GM18873 (cell line): ENCODE results near the gene ACOT4.
A peak's percentile ranks its signal among the peaks of the same experiment; 100 is the strongest.
"Not testable (repeated sequence)": the region's sequence is repeated elsewhere in the genome, so short reads cannot be mapped to it uniquely, and the experiment has no call there.

Source experiments
- ATAC-seq: cut with Tn5 transposase; IDR thresholded peaks from one replicate; pipeline ENCODE4 v1.9.1; 2021; ENCODE audit warnings: mild to moderate bottlenecking, moderate library complexity, moderate number of reproducible peaks; ENCODE audit not compliant: unreplicated experiment, low FRiP score

ACOT4 gene

GRCh38 chr14:73576391-73576790, 15.3 kb upstream of the ACOT4 start:
- ATAC-seq, result no peak

GRCh38 chr14:73577214-73577613, 14.5 kb upstream of the ACOT4 start:
- ATAC-seq, result not testable (repeated sequence)

- not testable (repeated sequence) for ATAC-seq
Measured at GRCh38 chr14:73582102-73582979, 9.3 kb upstream of the ACOT4 start.

DNA sequence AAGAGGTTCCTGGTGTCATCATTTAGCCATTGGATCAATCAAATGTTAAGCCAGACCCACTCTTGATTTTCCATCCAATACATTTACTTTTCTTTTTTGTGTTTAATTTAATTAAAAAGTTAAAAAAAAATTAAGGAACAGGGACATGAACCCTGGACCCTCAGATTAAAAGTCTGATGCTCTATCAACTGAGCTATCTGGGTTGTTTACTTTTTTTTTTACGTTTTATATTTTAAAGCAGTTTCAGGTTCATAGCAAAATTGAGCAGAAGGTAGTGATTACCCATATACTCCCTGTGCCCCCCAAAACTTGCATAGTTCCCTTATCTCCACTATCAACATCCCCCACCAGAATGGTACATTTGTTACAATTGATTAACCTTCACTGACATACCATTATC, 3.0 kb upstream of the ACOT4 start:
- no peak for ATAC-seq

- no peak for ATAC-seq
Measured at GRCh38 chr14:73589116-73589515, 2.6 kb upstream of the ACOT4 start.

DNA sequence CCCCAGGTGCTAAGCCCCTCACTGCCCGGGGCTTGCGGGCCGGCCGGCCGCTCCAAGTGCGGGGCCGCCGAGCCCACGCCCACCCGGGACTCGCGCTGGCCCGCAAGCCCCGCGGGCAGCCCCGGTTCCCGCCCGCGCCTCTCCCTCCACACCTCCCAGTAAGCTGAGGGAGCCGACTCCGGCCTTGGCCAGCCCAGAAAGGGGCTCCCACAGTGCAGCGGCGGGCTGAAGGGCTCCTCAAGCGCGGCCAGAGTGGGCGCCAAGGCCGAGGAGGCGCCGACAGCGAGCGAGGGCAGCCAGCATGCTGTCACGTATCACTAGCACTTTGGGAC, 1.0 kb upstream of the ACOT4 start:
- ATAC-seq, result not testable (repeated sequence)

GRCh38 chr14:73594491-73594890, 2.8 kb downstream of the ACOT4 start:
- no peak for ATAC-seq

- no peak for ATAC-seq
Measured at GRCh38 chr14:73599499-73599898, 7.8 kb downstream of the ACOT4 start.

GRCh38 chr14:73602994-73603393, 11.3 kb downstream of the ACOT4 start:
- ATAC-seq, result no peak

DNA sequence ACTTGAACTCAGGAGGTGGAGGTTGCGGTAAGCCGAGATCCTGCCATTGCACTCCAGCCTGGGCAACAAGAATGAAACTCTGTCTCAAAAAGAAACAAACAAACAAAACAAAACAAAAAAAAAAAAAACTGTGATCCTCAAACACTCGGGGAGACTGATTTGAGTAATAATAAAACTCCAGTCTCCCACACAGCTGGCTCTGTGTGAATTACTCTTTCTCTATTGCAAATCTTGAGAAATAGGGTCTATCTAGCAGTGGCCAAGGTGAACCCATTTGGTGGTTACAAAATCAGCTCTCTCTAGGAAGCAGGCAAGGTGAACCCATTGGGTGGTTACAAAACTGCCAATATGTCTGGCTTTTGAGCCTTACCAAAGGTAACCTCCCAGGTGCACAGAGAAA, 14.6 kb downstream of the ACOT4 start:
- ATAC-seq, result no peak

- no peak for ATAC-seq
Measured at GRCh38 chr14:73607241-73607640, 15.6 kb downstream of the ACOT4 start.

- no peak for ATAC-seq
Measured at GRCh38 chr14:73610687-73611086, 19.0 kb downstream of the ACOT4 start.

DNA sequence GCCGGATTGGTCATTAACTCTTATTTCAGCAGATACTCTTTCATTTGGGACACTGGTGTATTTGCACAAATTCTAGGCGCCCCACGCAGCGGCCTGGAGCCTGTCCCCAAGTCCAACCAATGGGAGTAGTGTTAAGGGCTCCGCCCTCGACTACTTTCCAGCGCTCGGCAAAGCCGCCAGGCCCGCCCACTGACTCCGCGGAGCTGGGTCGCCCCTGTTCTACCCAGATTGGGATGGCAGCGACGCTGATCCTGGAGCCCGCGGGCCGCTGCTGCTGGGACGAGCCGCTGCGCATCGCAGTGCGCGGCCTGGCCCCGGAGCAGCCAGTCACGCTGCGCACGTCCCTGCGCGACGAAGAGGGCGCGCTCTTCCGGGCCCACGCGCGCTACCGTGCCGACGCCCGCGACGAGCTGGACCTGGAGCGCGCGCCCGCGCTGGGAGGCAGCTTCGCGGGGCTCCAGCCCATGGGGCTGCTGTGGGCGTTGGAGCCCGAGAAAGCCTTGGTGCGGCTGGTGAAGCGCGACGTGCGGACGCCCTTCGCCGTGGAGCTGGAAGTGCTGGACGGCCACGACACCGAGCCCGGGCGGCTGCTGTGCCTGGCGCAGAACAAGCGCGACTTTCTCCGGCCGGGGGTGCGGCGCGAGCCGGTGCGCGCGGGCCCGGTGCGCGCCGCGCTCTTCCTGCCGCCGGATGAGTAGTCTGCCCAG, 20.8 kb downstream of the ACOT4 start, which contains the start of gene ACOT6:
TSS of gene ACOT6 (plus strand) at position 179 of the 707 bp plus-strand sequence. CDS start at position 234, 55 bp downstream.
- ATAC-seq, result peak; percentile 46

DNA sequence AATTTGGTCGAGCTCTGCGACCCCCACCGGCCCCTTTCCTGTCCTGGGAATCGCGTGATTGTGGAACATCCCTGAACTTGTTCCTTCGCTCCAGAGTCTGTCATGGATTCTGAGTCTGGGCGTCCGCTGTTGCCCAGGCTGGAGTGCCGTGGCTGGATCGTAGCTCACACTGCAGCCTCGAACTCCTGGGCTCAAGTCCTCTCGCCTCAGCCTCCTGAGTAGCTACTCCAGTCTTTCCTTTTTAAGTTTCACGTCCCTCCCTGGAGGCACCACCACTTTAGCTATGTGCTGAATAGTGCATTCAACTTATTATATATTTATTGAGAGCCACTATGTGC, 21.3 kb downstream of the ACOT4 start:
- no peak for ATAC-seq

GRCh38 chr14:73613419-73613963, 21.8 kb downstream of the ACOT4 start:
- ATAC-seq, result no peak

DNA sequence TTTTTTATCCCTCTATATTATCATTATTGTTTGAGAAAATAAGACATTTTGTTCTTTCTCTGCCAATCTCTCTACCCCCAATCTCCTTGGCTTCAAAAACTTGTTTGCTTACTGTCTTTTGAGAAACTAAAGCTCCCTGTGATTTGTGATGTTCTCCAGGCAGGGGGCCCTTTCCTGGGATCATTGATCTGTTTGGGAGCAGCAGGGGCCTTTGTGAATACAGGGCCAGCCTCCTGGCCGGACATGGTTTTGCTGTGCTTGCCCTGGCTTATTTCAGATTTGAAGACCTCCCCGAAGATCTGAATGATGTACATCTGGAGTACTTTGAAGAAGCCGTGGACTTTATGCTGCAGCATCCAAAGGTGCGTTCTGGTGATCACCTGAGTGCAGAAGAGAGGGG, 25.2 kb downstream of the ACOT4 start:
- ATAC-seq, result no peak

GRCh38 chr14:73619524-73619923, 27.9 kb downstream of the ACOT4 start:
- no peak for ATAC-seq

DNA sequence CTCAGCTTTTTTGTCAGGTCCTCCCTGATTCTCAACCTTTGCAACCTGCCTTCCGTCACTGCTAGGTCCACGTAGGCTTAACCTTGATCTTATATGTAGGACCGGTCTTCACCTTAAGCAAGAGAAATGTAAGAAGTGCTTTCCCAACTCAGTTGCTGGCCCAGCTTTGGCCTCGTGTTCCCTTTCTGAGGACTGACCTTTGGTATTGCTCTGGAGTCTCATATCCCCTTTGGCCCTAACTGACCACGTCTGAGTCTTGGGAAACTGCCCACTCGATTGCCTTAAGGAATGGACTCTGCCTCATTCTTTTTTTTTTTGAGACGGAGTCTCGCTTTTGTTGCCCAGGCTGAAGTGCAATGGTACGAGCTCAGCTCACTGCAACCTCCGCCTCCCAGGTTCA, 28.6 kb downstream of the ACOT4 start:
- ATAC-seq, result no peak

GRCh38 chr14:73623504-73624054, 31.9 kb downstream of the ACOT4 start:
- no peak for ATAC-seq

DNA sequence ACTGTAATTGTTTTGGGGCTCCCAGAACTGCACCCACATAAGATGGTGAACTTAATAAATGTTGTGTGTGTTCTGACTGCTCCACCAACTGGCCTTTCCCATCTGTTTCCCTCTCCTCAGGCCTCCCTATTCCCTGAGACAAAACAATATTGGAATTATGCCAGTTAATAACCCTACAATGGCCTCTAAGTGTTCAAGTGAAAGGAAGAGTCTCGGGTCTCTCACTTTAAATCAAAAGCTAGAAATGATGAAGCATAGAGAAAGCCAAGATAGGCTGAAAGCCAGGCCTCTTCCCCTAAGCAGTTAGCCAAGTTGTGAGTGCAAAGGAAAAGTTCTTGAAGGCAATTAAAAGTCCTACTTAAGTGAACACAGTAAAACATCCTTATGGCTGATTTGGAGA, 34.0 kb downstream of the ACOT4 start:
- ATAC-seq, result no peak

GRCh38 chr14:73627151-73627558, 35.5 kb downstream of the ACOT4 start:
- ATAC-seq, result no peak
